Loucy (cell line): ENCODE measurements around the gene MGAT5B.
"Not testable (repeated sequence)": the region's sequence is repeated elsewhere in the genome, so short reads cannot be mapped to it uniquely, and the experiment has no call there.

Experiments
- H2AFZ ChIP-seq: fragments of 200-600 bp; sonication (generic); 2 replicates; pipeline ENCODE4 v1.6.0; 2016; ENCODE audit warnings: antibody characterized with exemption, mild to moderate bottlenecking, low read length, moderate library complexity
- H3F3A ChIP-seq: fragments of 200-600 bp; 2 replicates; pipeline ENCODE4 v1.6.0; 2016; ENCODE audit warnings: antibody characterized with exemption, low read depth, mild to moderate bottlenecking
- H3K27me3 ChIP-seq: fragments of 200-600 bp; sonication (generic); 2 replicates; pipeline ENCODE4 v1.6.1; 2014; ENCODE audit warnings: low read length, mild to moderate bottlenecking; ENCODE audit not compliant: insufficient read depth, poor library complexity, severe bottlenecking
- H3K36me3 ChIP-seq: fragments of 200-600 bp; sonication (generic); 2 replicates; pipeline ENCODE4 v1.6.1; 2016; ENCODE audit warnings: low read length; ENCODE audit not compliant: insufficient read depth
- H3K4me1 ChIP-seq: fragments of 200-600 bp; sonication (generic); 2 replicates; pipeline ENCODE4 v1.5.1; 2014; ENCODE audit warnings: low read length, mild to moderate bottlenecking; ENCODE audit not compliant: insufficient read depth, poor library complexity, severe bottlenecking
- H3K4me2 ChIP-seq: fragments of 200-600 bp; sonication (generic); 2 replicates; pipeline ENCODE4 v1.6.0; 2014; ENCODE audit warnings: antibody characterized with exemption, low read length, low read depth, mild to moderate bottlenecking; ENCODE audit not compliant: poor library complexity, severe bottlenecking
- H3K4me3 ChIP-seq: fragments of 200-600 bp; sonication (generic); 2 replicates; pipeline ENCODE4 v1.5.1; 2014; ENCODE audit warnings: low read length, mild to moderate bottlenecking, mixed read lengths; ENCODE audit not compliant: poor library complexity, severe bottlenecking
- H3K79me2 ChIP-seq: fragments of 200-600 bp; sonication (generic); 2 replicates; pipeline ENCODE4 v1.6.1; 2014; ENCODE audit warnings: low read length; ENCODE audit not compliant: insufficient read depth
- H3K9ac ChIP-seq: fragments of 200-600 bp; sonication (generic); 2 replicates; pipeline ENCODE4 v1.6.0; 2014; ENCODE audit warnings: mild to moderate bottlenecking, low read depth, low read length, moderate library complexity; ENCODE audit not compliant: poor library complexity, severe bottlenecking
- H3K9me2 ChIP-seq: fragments of 200-600 bp; sonication (generic); replicated peaks from 2 replicates; pipeline ENCODE4 v1.6.1; 2016; ENCODE audit warnings: low read depth, low read length, mixed read lengths
- H3K9me3 ChIP-seq: fragments of 200-600 bp; sonication (generic); 2 replicates; pipeline ENCODE4 v1.6.1; 2014; ENCODE audit warnings: mild to moderate bottlenecking, antibody characterized with exemption, low read length, low read depth; ENCODE audit not compliant: insufficient read depth
- H4K20me1 ChIP-seq: fragments of 200-600 bp; sonication (generic); 2 replicates; pipeline ENCODE4 v1.6.0; 2014; ENCODE audit warnings: antibody characterized with exemption, low read length, mild to moderate bottlenecking; ENCODE audit not compliant: insufficient read depth, poor library complexity, severe bottlenecking
- EZH2phosphoT487 ChIP-seq: fragments of 200-600 bp; IDR thresholded peaks from 2 replicates; pipeline ENCODE4 v1.6.1; 2018; ENCODE audit warnings: antibody characterized with exemption, mild to moderate bottlenecking, moderate library complexity, borderline replicate concordance
- TF ChIP-seq, protein P1 (sequence below): fragments of 200-600 bp; sonication (generic); conservative IDR thresholded peaks from 2 replicates; pipeline ENCODE4 v1.5.1; 2014; ENCODE audit warnings: mild to moderate bottlenecking, antibody characterized with exemption, low read length

Gene MGAT5B

DNA sequence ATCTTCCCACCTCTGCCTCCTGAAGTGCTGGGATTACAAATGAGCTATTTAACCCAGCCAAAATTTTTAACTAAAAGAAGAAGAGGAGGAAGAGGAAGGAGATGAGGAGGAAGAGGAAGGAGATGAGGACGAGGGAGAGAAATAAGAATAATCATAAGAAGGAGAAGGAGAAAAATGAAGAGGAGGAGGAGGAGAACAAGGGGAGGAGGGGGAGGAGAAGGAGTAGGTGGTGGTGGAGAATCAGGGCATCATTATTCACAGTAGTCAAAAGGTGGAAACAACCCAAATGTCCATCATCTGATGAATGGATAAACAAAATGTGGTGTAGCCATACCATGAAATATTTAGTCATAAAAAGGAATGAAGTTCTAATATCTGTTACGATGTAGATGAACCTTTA is 21.2 kb upstream of the MGAT5B start:
- no peak overlapping the region for H3K4me3 ChIP-seq
- no peak for TF ChIP-seq EZH2phosphoT487
- TF ChIP-seq, protein P1, sequence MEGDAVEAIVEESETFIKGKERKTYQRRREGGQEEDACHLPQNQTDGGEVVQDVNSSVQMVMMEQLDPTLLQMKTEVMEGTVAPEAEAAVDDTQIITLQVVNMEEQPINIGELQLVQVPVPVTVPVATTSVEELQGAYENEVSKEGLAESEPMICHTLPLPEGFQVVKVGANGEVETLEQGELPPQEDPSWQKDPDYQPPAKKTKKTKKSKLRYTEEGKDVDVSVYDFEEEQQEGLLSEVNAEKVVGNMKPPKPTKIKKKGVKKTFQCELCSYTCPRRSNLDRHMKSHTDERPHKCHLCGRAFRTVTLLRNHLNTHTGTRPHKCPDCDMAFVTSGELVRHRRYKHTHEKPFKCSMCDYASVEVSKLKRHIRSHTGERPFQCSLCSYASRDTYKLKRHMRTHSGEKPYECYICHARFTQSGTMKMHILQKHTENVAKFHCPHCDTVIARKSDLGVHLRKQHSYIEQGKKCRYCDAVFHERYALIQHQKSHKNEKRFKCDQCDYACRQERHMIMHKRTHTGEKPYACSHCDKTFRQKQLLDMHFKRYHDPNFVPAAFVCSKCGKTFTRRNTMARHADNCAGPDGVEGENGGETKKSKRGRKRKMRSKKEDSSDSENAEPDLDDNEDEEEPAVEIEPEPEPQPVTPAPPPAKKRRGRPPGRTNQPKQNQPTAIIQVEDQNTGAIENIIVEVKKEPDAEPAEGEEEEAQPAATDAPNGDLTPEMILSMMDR: no peak
- no peaks in the 10 kb centered on the region for H3K79me2 ChIP-seq
- H3K4me2 ChIP-seq: no peak overlapping the region
- no peaks in the 10 kb centered on the region for H3K27me3 ChIP-seq
- no peaks in the 10 kb centered on the region for H3F3A ChIP-seq
- H3K9me3 ChIP-seq: no peaks in the 10 kb centered on the region
- H3K36me3 ChIP-seq: no peaks in the 10 kb centered on the region
- H3K9me2 ChIP-seq: no peaks in the 10 kb centered on the region
- peaks cover 4% of the 10 kb centered on the region for H3K4me1 ChIP-seq
- H2AFZ ChIP-seq: no peak overlapping the region
- H3K9ac ChIP-seq: no peak overlapping the region
- H4K20me1 ChIP-seq: no peaks in the 10 kb centered on the region

DNA sequence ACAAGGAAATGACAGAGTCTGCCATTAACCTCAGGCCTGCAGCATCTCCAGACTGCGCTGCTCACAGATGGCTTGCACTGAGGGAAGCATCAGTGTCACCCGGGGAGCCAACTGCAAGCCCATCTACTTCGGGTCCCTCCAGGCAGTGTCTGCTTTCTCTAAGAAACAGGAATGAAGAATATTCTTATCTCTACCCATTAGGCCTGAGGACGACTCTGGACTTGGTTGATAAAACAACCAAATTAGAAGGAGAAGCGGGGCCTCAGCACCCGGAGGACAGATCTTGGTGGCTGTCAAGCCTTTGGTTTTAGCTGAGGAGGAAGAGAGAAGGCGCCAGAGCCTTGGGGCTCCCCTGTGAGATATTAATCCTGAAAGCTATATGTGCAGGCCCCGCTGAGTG is 19.5 kb upstream of the MGAT5B start:
- Histone ChIP-seq H3K4me3 (no peak overlapping the region), H3K36me3 (no peaks in the 10 kb centered on the region), H3K9ac (no peak overlapping the region), H3K27me3 (no peaks in the 10 kb centered on the region), H3K4me1 (peaks cover 4% of the 10 kb centered on the region), H3K9me3 (no peaks in the 10 kb centered on the region), H3F3A (no peaks in the 10 kb centered on the region), H3K79me2 (no peaks in the 10 kb centered on the region), H2AFZ (no peak overlapping the region), H3K4me2 (no peak overlapping the region), H4K20me1 (no peaks in the 10 kb centered on the region), H3K9me2 (no peaks in the 10 kb centered on the region)
- TF ChIP-seq, protein P1: no peak
- TF ChIP-seq EZH2phosphoT487: no peak

DNA sequence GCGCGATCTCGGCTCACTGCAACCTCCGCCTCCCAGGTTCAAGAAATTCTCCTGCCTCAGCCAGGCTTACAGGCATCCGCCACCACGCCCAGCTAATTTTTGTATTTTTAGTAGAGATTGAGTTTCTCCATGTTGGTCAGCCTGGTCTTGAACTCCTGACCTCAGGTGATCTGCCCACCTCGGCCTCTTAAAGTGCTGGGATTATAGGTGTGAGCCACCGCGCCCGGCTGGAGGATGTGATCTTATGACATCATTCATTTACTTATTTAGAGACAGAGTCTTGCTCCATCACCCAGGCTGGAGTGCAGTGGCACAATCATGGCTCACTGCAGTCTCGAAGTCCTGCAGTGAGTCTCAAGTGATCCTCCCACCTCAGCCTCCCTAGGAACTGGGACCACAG is 19.0 kb upstream of the MGAT5B start:
- not testable (repeated sequence) for H3K36me3 ChIP-seq, H2AFZ ChIP-seq, H4K20me1 ChIP-seq, H3K4me2 ChIP-seq, H3K79me2 ChIP-seq, H3K9me3 ChIP-seq, H3K27me3 ChIP-seq, H3K4me3 ChIP-seq, H3K4me1 ChIP-seq, H3K9me2 ChIP-seq, H3K9ac ChIP-seq, H3F3A ChIP-seq

DNA sequence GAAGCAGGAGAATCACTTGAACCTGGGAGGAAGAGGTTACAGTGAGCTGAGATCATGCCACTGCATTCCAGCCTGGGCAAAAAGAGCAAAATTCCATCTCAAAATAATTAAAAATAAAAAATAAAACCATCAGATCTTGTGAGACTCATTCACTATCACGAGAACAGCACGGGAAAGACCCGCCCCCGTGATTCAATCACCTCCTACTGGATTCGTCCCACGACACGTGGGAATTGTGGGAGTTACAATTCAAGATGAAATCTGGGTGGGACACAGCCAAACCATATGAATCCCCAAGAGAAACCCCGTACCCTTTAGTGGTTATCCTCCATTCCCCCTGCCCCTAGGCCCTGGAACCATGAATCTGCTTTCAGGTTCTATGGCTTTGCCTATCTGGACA is 15.4 kb upstream of the MGAT5B start:
- Histone ChIP-seq H4K20me1 (no peaks in the 10 kb centered on the region), H3K79me2 (no peaks in the 10 kb centered on the region), H3K36me3 (no peaks in the 10 kb centered on the region), H3K9me2 (no peaks in the 10 kb centered on the region), H3K4me2 (no peak overlapping the region), H3K4me1 (no peaks in the 10 kb centered on the region), H3K9ac (no peak overlapping the region), H3F3A (no peaks in the 10 kb centered on the region), H2AFZ (no peak overlapping the region), H3K4me3 (no peak overlapping the region), H3K27me3 (no peaks in the 10 kb centered on the region), H3K9me3 (no peaks in the 10 kb centered on the region)
- TF ChIP-seq, protein P1: no peak
- no peak for TF ChIP-seq EZH2phosphoT487
